ENCODE data around the gene SH2D3C.

The SH2D3C gene

DNA sequence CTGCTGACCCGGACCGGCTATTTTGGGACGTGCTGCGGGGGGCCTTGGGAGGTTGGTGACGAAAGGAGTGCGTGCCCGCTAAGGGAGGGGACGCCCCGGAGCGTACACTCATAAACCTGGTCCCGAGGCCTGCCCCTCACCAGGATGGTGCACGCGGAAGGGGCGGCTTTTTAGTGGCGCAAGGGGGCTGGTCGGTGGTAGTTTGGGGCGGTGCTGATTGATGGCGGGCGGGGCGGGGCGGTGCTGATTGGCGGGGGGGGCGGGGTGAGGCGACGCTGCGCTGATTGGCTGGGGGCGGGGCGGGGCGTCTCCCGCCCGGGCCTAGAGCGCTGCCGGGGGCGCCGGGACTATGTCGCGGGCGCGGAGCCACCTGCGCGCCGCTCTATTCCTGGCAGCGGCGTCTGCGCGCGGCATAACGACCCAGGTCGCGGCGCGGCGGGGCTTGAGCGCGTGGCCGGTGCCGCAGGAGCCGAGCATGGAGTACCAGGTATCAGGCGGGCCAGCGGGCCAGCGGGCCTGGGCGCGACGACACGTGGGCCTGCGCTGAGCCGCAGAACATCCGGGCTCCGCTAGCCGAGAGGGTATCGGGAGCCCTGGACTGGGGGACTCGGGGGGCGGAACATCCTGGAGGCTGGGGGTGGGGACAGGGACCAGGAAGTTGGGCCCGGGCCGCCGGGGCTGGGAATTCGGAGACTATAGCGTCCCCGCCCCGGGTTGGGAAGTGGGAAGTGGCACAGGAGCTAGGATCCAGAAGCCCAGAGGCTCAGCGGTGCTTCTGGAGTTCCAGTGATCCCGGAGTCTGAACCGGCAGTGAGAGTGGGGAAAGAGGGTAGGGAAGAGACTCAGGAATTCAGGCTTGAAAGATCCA is 24.3 kb upstream of the SH2D3C start, which contains the start of gene FPGS (continued):
- TF ChIP-seq ZNF530 (tag by site-specific recombination; IDR thresholded peaks at IDR 0.05; ENCODE audit: low read depth) (no peak), ZNF544 (tag by site-specific recombination; IDR thresholded peaks at IDR 0.05) (no peak), ZNF549 (tag by site-specific recombination; IDR thresholded peaks at IDR 0.05) (no peak), ZNF626 (tag by site-specific recombination; IDR thresholded peaks at IDR 0.05) (no peak), ZNF23 (tag by site-specific recombination; IDR thresholded peaks at IDR 0.05; ENCODE audit: borderline replicate concordance) (no peak), ZNF433 (tag by site-specific recombination; IDR thresholded peaks at IDR 0.05; ENCODE audit: low read depth) (no peak), ZNF449 (tag by site-specific recombination; IDR thresholded peaks at IDR 0.05) (no peak), MYNN (tag by site-specific recombination; IDR thresholded peaks at IDR 0.05; ENCODE audit: borderline replicate concordance) (no peak), ZNF114 (tag by site-specific recombination; IDR thresholded peaks at IDR 0.05) (no peak), ZNF777 (tag by site-specific recombination; IDR thresholded peaks at IDR 0.05; ENCODE audit: borderline replicate concordance) (no peak), ZNF184 (tag by site-specific recombination; IDR thresholded peaks at IDR 0.05) (no peak), YY1 (tag by site-specific recombination; IDR thresholded peaks at IDR 0.05) (no peak), ZNF561 (tag by site-specific recombination; IDR thresholded peaks at IDR 0.05; ENCODE audit: borderline replicate concordance) (peak; percentile 55; the same call in 1 of the 2 replicates), ZNF514 (tag by site-specific recombination; IDR thresholded peaks at IDR 0.05) (no peak), ZNF266 (tag by site-specific recombination; IDR thresholded peaks at IDR 0.05; ENCODE audit: low read depth) (no peak), SP7 (tag by site-specific recombination; IDR thresholded peaks at IDR 0.05) (no peak), ZNF169 (tag by site-specific recombination; IDR thresholded peaks at IDR 0.05) (no peak), ZNF426 (tag by site-specific recombination; IDR thresholded peaks at IDR 0.05) (no peak), ZNF704 (tag by site-specific recombination; IDR thresholded peaks at IDR 0.05) (no peak), KLF10 (tag by site-specific recombination; IDR thresholded peaks at IDR 0.05) (peak; percentile 99), ZNF211 (tag by site-specific recombination; IDR thresholded peaks at IDR 0.05; ENCODE audit: low read depth) (no peak), ZEB2 (tag by site-specific recombination; IDR thresholded peaks at IDR 0.05) (no peak), GLIS1 (tag by site-specific recombination; IDR thresholded peaks at IDR 0.05) (peak; percentile 93), BCL11B (tag by site-specific recombination; IDR thresholded peaks at IDR 0.05; ENCODE audit: low read depth) (no peak)
- TF ChIP-seq, protein P1, sequence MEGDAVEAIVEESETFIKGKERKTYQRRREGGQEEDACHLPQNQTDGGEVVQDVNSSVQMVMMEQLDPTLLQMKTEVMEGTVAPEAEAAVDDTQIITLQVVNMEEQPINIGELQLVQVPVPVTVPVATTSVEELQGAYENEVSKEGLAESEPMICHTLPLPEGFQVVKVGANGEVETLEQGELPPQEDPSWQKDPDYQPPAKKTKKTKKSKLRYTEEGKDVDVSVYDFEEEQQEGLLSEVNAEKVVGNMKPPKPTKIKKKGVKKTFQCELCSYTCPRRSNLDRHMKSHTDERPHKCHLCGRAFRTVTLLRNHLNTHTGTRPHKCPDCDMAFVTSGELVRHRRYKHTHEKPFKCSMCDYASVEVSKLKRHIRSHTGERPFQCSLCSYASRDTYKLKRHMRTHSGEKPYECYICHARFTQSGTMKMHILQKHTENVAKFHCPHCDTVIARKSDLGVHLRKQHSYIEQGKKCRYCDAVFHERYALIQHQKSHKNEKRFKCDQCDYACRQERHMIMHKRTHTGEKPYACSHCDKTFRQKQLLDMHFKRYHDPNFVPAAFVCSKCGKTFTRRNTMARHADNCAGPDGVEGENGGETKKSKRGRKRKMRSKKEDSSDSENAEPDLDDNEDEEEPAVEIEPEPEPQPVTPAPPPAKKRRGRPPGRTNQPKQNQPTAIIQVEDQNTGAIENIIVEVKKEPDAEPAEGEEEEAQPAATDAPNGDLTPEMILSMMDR (tag by site-specific recombination; IDR thresholded peaks at IDR 0.05), result no peak
- TF ChIP-seq, protein P2, sequence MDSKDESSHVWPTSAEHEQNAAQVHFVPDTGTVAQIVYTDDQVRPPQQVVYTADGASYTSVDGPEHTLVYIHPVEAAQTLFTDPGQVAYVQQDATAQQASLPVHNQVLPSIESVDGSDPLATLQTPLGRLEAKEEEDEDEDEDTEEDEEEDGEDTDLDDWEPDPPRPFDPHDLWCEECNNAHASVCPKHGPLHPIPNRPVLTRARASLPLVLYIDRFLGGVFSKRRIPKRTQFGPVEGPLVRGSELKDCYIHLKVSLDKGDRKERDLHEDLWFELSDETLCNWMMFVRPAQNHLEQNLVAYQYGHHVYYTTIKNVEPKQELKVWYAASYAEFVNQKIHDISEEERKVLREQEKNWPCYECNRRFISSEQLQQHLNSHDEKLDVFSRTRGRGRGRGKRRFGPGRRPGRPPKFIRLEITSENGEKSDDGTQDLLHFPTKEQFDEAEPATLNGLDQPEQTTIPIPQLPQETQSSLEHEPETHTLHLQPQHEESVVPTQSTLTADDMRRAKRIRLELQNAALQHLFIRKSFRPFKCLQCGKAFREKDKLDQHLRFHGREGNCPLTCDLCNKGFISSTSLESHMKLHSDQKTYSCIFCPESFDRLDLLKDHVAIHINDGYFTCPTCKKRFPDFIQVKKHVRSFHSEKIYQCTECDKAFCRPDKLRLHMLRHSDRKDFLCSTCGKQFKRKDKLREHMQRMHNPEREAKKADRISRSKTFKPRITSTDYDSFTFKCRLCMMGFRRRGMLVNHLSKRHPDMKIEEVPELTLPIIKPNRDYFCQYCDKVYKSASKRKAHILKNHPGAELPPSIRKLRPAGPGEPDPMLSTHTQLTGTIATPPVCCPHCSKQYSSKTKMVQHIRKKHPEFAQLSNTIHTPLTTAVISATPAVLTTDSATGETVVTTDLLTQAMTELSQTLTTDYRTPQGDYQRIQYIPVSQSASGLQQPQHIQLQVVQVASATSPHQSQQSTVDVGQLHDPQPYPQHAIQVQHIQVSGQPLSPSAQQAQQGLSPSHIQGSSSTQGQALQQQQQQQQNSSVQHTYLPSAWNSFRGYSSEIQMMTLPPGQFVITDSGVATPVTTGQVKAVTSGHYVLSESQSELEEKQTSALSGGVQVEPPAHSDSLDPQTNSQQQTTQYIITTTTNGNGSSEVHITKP (tag by site-specific recombination; IDR thresholded peaks at IDR 0.05), result peak; percentile 87
- TF ChIP-seq, protein P3, sequence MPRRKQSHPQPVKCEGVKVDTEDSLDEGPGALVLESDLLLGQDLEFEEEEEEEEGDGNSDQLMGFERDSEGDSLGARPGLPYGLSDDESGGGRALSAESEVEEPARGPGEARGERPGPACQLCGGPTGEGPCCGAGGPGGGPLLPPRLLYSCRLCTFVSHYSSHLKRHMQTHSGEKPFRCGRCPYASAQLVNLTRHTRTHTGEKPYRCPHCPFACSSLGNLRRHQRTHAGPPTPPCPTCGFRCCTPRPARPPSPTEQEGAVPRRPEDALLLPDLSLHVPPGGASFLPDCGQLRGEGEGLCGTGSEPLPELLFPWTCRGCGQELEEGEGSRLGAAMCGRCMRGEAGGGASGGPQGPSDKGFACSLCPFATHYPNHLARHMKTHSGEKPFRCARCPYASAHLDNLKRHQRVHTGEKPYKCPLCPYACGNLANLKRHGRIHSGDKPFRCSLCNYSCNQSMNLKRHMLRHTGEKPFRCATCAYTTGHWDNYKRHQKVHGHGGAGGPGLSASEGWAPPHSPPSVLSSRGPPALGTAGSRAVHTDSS (tag by site-specific recombination; IDR thresholded peaks at IDR 0.05), result no peak
- TF ChIP-seq, protein P4, sequence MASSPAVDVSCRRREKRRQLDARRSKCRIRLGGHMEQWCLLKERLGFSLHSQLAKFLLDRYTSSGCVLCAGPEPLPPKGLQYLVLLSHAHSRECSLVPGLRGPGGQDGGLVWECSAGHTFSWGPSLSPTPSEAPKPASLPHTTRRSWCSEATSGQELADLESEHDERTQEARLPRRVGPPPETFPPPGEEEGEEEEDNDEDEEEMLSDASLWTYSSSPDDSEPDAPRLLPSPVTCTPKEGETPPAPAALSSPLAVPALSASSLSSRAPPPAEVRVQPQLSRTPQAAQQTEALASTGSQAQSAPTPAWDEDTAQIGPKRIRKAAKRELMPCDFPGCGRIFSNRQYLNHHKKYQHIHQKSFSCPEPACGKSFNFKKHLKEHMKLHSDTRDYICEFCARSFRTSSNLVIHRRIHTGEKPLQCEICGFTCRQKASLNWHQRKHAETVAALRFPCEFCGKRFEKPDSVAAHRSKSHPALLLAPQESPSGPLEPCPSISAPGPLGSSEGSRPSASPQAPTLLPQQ (tag by site-specific recombination; IDR thresholded peaks at IDR 0.05), result peak; percentile 63

Measured in HEK293 (cell line).